Uterus (tissue), 4 donors: Measurements from ENCODE around the gene MMP3. TPM values are rescaled to one million over a fixed set of nuclear protein-coding genes. Genes with fewer than 3 reads are reported as not detected.

ENCODE experiments used
- DNase-seq, 2 donors: peaks; one replicate each; pipeline ENCODE4 v3.0.0-alpha.2; 2019 to 2020
- H3K27ac ChIP-seq, 2 donors: fragments of 200-600 bp; sonication (generic); 1 replicate in 1 of 2; 2 replicates in 1 of 2; pipeline ENCODE4 v1.5.1; 2016 to 2018
- H3K27me3 ChIP-seq, 2 donors: fragments of 200-600 bp; sonication (generic); one replicate each; pipeline ENCODE4 v1.5.1; 2018 to 2019; ENCODE audit warnings: control low read depth in 1 of 2
- H3K36me3 ChIP-seq, 2 donors: fragments of 200-600 bp; sonication (generic); one replicate each; pipeline ENCODE4 v1.5.1; 2019; ENCODE audit warnings: control low read depth in 1 of 2
- H3K4me1 ChIP-seq, 2 donors: fragments of 200-600 bp; sonication (generic); one replicate each; pipeline ENCODE4 v1.5.1; 2018 to 2019; ENCODE audit warnings: control low read depth in 1 of 2
- H3K4me3 ChIP-seq, 2 donors: fragments of 200-600 bp; sonication (generic); 1 replicate in 1 of 2; 2 replicates in 1 of 2; pipeline ENCODE4 v1.5.1; 2018 to 2019; ENCODE audit warnings: mild to moderate bottlenecking in 1 of 2
- H3K9me3 ChIP-seq, 2 donors: fragments of 200-600 bp; sonication (generic); one replicate each; pipeline ENCODE4 v1.5.1; 2019; ENCODE audit warnings: control low read depth in 1 of 2
- POLR2A ChIP-seq, 2 donors: fragments of 450-650 bp; IDR thresholded peaks; one replicate each; pipeline ENCODE4 v1.6.1; 2016; ENCODE audit warnings: antibody characterized with exemption in 2 of 2, mild to moderate bottlenecking in 1 of 2, moderate library complexity in 1 of 2
- intact Hi-C: fragments of 100-400 bp; cut with DNase I; formaldehyde crosslinking; loops from one replicate; pipeline ENCODE4 v1.15.1; 2023; ENCODE audit warnings: low total_unique reads
- total RNA-seq, 4 donors: library from RNA; depleted of rRNA in 3 of 4; stranded (reverse); fragments of >200 nt in 3 of 4; gene quantifications; one replicate each; pipeline versions ENCODE4 v1.1.0 to v1.2.4, GENCODE V29; 2014 to 2023
- TF ChIP-seq, protein P1 (sequence below), 4 experiments: fragments of 200-600 bp in 2 of 4; fragments of 450-650 bp in 2 of 4; sonication (generic) in 2 of 4; IDR thresholded peaks; one replicate each; pipeline ENCODE4 v1.5.1; 2016 to 2019; ENCODE audit warnings: antibody characterized with exemption in 4 of 4, mild to moderate bottlenecking in 2 of 4, moderate library complexity in 1 of 4
- donor health status: DM: yes; HTN: yes; CAD: no.

MMP3 gene
- total RNA-seq, 4 donors from 2014 or later = not detected

DNA sequence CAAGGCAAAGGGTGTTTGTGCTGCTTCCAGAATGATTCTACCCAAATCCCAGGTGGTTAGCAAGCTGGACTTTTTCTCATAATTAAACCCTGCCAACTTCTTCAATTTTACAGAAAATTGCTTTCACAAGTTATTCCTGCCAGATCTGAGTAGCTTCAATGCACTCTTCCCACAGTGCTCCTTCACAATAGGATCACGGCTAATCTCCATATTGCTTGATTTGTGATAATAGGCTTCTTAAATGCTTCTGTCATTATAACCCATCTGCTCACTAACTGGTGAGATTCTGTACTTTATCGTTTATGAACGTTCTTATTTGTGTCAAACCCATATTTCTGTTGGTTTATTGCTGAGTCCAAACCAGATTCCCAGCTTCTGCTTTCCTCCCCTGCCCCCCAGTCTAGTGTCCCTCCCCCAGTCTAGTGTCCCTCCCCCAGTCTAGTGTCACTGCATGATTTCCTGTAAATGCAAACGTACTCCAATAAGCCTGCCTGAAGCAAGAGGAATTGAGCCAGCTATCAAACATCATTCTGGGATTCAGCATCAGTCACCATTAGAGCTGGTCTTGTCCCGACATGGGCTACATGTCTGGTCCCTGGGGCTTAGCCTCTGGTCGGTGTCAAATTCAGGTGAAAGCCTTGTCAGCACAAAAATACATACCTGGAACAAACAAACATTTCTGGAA is 14.0 kb downstream of the MMP3 start:
- no peak overlapping the region for H3K27ac ChIP-seq
- no peak for TF ChIP-seq POLR2A (IDR thresholded peaks at IDR 0.05)
- TF ChIP-seq, protein P1, sequence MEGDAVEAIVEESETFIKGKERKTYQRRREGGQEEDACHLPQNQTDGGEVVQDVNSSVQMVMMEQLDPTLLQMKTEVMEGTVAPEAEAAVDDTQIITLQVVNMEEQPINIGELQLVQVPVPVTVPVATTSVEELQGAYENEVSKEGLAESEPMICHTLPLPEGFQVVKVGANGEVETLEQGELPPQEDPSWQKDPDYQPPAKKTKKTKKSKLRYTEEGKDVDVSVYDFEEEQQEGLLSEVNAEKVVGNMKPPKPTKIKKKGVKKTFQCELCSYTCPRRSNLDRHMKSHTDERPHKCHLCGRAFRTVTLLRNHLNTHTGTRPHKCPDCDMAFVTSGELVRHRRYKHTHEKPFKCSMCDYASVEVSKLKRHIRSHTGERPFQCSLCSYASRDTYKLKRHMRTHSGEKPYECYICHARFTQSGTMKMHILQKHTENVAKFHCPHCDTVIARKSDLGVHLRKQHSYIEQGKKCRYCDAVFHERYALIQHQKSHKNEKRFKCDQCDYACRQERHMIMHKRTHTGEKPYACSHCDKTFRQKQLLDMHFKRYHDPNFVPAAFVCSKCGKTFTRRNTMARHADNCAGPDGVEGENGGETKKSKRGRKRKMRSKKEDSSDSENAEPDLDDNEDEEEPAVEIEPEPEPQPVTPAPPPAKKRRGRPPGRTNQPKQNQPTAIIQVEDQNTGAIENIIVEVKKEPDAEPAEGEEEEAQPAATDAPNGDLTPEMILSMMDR (IDR thresholded peaks at IDR 0.05) = no peak
- H3K27me3 ChIP-seq = no peaks in the 10 kb centered on the region
- DNase-seq = no peak
- H3K9me3 ChIP-seq = no peaks in the 10 kb centered on the region
- H3K36me3 ChIP-seq = no peaks in the 10 kb centered on the region
- no peak overlapping the region for H3K4me3 ChIP-seq
- no peaks in the 10 kb centered on the region for H3K4me1 ChIP-seq
- intact Hi-C loops = no loop called here

DNA sequence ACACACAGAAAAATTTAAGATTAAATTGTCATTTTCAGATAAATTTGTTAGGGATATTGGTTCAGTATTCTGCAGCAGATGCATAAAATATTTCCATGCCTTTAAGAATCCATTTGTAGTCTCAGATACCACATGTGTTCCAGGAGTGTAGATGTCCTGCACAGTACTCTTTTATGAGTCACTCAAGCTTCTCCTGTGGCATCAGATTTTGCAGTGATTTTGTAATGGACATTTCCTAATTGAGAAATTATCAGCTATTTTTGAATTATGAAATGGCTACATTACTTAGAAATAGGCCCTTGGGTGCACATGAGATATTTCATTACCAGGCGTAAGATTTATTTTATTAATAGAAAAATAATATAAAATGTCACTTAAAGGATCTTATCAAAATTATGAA is 18.9 kb downstream of the MMP3 start:
- intact Hi-C loops = no loop called here
- H3K27ac ChIP-seq = no peak overlapping the region

DNA sequence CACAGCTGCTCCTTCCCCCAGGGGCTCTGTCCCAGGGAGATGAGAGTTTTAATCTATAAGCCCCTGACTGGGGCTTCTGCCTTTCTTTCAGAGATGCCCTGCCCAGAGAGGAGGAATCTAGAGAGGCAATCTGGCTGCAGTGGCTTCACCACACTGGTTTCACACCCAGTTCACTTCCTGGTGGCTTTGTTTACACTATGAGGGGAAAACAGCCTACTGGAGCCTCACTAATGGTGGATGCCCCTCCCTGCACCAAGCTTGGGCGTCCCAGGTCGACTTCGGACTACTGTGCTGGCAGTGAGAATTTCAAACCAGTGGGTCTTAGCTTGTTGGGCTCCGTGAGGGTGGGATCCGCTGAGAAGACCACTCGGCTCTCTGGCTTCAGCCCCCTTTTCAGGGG is 23.9 kb downstream of the MMP3 start:
- no peak for TF ChIP-seq POLR2A (IDR thresholded peaks at IDR 0.05)
- TF ChIP-seq, protein P1 (IDR thresholded peaks at IDR 0.05) = no peak
- H3K36me3 ChIP-seq = no peaks in the 10 kb centered on the region
- H3K9me3 ChIP-seq = no peaks in the 10 kb centered on the region
- no peaks in the 10 kb centered on the region for H3K4me1 ChIP-seq
- H3K27me3 ChIP-seq = no peaks in the 10 kb centered on the region
- no peak overlapping the region for H3K4me3 ChIP-seq
- intact Hi-C loops = no loop called here
- H3K27ac ChIP-seq = no peak overlapping the region
- DNase-seq = no peak

More for the DNA sequence above, 18.9 kb downstream of the MMP3 start:
- Histone ChIP-seq H3K27me3 (no peaks in the 10 kb centered on the region), H3K36me3 (no peaks in the 10 kb centered on the region), H3K4me3 (no peak overlapping the region), H3K4me1 (no peaks in the 10 kb centered on the region), H3K9me3 (no peaks in the 10 kb centered on the region)
- TF ChIP-seq, protein P1 (IDR thresholded peaks at IDR 0.05) = no peak
- no peak for TF ChIP-seq POLR2A (IDR thresholded peaks at IDR 0.05)
- no peak for DNase-seq

DNA sequence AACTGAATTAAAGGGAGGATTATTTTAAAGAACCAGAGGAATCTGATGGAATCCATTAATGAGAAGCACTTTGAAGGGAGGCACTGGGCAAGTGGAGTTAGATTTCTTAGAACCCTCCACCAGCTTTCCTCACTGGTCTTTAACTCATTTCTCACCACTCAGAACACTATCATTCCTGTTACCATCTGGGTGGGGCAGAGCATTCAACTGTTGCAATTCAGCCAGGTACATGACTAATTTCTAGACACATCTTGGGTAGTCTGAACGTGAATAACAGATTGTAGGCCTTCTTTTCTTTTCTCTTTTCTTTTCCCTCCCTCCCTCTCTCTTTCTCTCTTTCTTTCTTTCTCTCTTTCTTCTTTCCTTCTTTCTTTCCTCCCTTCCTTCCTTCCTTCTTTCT is 29.9 kb downstream of the MMP3 start:
- H3K9me3 ChIP-seq = no peaks in the 10 kb centered on the region
- no peak overlapping the region for H3K27ac ChIP-seq
- intact Hi-C loops = no loop called here
- no peaks in the 10 kb centered on the region for H3K4me1 ChIP-seq
- no peak for TF ChIP-seq POLR2A (IDR thresholded peaks at IDR 0.05)
- TF ChIP-seq, protein P1 (IDR thresholded peaks at IDR 0.05) = no peak
- no peak overlapping the region for H3K4me3 ChIP-seq
- no peak for DNase-seq
- no peaks in the 10 kb centered on the region for H3K27me3 ChIP-seq
- H3K36me3 ChIP-seq = no peaks in the 10 kb centered on the region

DNA sequence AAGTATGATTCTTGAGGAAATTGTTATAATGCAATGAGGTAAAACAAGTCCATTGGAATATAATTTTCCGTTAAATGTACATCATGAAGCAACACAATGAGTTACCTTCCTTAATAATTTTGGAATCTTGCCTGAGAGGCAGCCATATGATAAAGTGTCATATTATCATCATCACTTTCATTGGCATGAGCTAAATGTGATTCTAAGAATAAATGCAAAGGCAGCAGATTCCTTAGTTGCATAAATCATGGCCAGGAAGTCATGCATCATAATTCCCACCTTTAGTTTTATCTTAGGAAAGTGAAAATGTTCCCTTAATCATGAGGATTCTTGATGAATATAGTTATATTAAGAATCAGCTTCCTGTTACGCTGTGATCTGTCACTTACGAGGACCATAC is 31.2 kb downstream of the MMP3 start:
- H3K9me3 ChIP-seq = no peaks in the 10 kb centered on the region
- no peak for DNase-seq
- H3K27me3 ChIP-seq = no peaks in the 10 kb centered on the region
- no peak overlapping the region for H3K27ac ChIP-seq
- H3K4me1 ChIP-seq = no peaks in the 10 kb centered on the region
- no peaks in the 10 kb centered on the region for H3K36me3 ChIP-seq
- no peak for TF ChIP-seq POLR2A (IDR thresholded peaks at IDR 0.05)
- TF ChIP-seq, protein P1 (IDR thresholded peaks at IDR 0.05) = no peak
- intact Hi-C loops = no loop called here
- no peak overlapping the region for H3K4me3 ChIP-seq
